Measurements from ENCODE around the gene TNNI2.
"Not testable (repeated sequence)": the region's sequence is repeated elsewhere in the genome, so short reads cannot be mapped to it uniquely, and the experiment has no call there.

GRCh38 chr11:1886551-1886950 is 47.8 kb downstream of the TNNI2 start:
- not testable (repeated sequence) for TF ChIP-seq CTCF, POLR2A (IDR thresholded peaks at IDR 0.05)

Data from heart left ventricle (tissue), 13 donors.